Muscle of leg (tissue), 11 donors: Measurements from ENCODE around the gene AOC2. TPM values are rescaled to one million over a fixed set of nuclear protein-coding genes. Genes with fewer than 3 reads are reported as not detected.
A peak's percentile ranks its signal among the peaks of the same experiment; 100 is the strongest.

Experiments
- DNase-seq: peaks from one replicate; pipeline ENCODE4 v3.0.0; 2013
- H3K27ac ChIP-seq: one replicate; pipeline ENCODE4 v1.5.1; 2013; ENCODE audit warnings: mild to moderate bottlenecking, low read length, control low read depth
- H3K27me3 ChIP-seq: one replicate; pipeline ENCODE4 v1.6.1; 2013; ENCODE audit warnings: low read length; ENCODE audit not compliant: control insufficient read depth, insufficient read depth
- H3K36me3 ChIP-seq: one replicate; pipeline ENCODE4 v1.6.1; 2013; ENCODE audit warnings: low read length; ENCODE audit not compliant: control insufficient read depth, insufficient read depth
- H3K4me1 ChIP-seq: one replicate; pipeline ENCODE4 v1.6.1; 2013; ENCODE audit warnings: low read length; ENCODE audit not compliant: control insufficient read depth, insufficient read depth
- H3K4me3 ChIP-seq: one replicate; pipeline ENCODE4 v1.5.1; 2013; ENCODE audit warnings: low read length, control low read depth
- H3K9me3 ChIP-seq: replicated peaks from 2 replicates; pipeline ENCODE4 v1.6.1; 2013; ENCODE audit warnings: low read depth, low read length; ENCODE audit not compliant: control insufficient read depth
- WGBS: methylation state at CpG from one replicate; pipeline ENCODE4 v1.1.5; 2013; ENCODE audit warnings: missing lambda C conversion rate; ENCODE audit not compliant: insufficient coverage; 5-methylcytosine and 5-hydroxymethylcytosine counted together
- polyA plus RNA-seq, 8 donors: library from polyadenylated mRNA; unstranded; fragments of 120-200 nt; gene quantifications; one replicate each; pipeline versions ENCODE4 v1.2.1 to v1.2.3, GENCODE V29; 2013; ENCODE audit warnings: inconsistent platforms in 1 of 8, low replicate concordance in 1 of 8; ENCODE audit not compliant: insufficient read length in 8 of 8, insufficient read depth in 1 of 8
- total RNA-seq: library from RNA; stranded (reverse); fragments of 120-200 nt; gene quantifications from one replicate; pipeline ENCODE4 v1.2.4, GENCODE V29; 2013

Gene AOC2
- total and polyA plus RNA-seq, 9 donors: 0.41 to 1.2 (median 0.83) TPM

GRCh38 chr17:42832213-42832933 lies 12.0 kb upstream of the AOC2 start:
- whole genome bisulfite sequencing: 75% methylated on average over 3 of the region's 9 CpGs
- Histone ChIP-seq H3K36me3 (peaks cover 27% of the 10 kb centered on the region), H3K4me3 (peak overlapping the region; percentile 79), H3K4me1 (peaks cover 6% of the 10 kb centered on the region), H3K9me3 (peaks cover 3% of the 10 kb centered on the region), H3K27me3 (no peaks in the 10 kb centered on the region), H3K27ac (peak overlapping the region; percentile 74)
- no peak for DNase-seq

GRCh38 chr17:42832934-42833766 lies 11.2 kb upstream of the AOC2 start, which contains the start of gene PSME3:
Gene PSME3, plus strand, starts transcription at chr17:42833397. Its CDS starts 235 bp downstream, at chr17:42833632.
- Histone ChIP-seq H3K27me3 (no peaks in the 10 kb centered on the region), H3K36me3 (peaks cover 34% of the 10 kb centered on the region), H3K9me3 (peaks cover 3% of the 10 kb centered on the region), H3K27ac (peak within 1 kb of the TSS; percentile 74), H3K4me3 (peak within 1 kb of the TSS; percentile 79), H3K4me1 (peaks cover 6% of the 10 kb centered on the region)
- DNase-seq: peak; percentile 96
- WGBS: under 1% methylated on average over 50 of the region's 71 CpGs

- H3K27me3 ChIP-seq: no peaks in the 10 kb centered on the region
- peaks cover 42% of the 10 kb centered on the region for H3K36me3 ChIP-seq
- H3K4me1 ChIP-seq: peaks cover 6% of the 10 kb centered on the region
- H3K27ac ChIP-seq: peak overlapping the region; percentile 74
- no peak for DNase-seq
- H3K4me3 ChIP-seq: peak overlapping the region; percentile 79
- 1% methylated on average over 11 of the region's 18 CpGs for WGBS
- peaks cover 3% of the 10 kb centered on the region for H3K9me3 ChIP-seq
Measured at GRCh38 chr17:42833767-42834422, 10.5 kb upstream of the AOC2 start.

GRCh38 chr17:42835732-42836131 lies 8.6 kb upstream of the AOC2 start:
- Histone ChIP-seq H3K36me3 (peaks cover 58% of the 10 kb centered on the region), H3K27ac (no peak overlapping the region), H3K4me1 (peaks cover 6% of the 10 kb centered on the region), H3K9me3 (peaks cover 3% of the 10 kb centered on the region), H3K27me3 (no peaks in the 10 kb centered on the region), H3K4me3 (no peak overlapping the region)
- no CpG with 5 or more reads among the region's 6 CpGs for WGBS
- no peak for DNase-seq

- WGBS: 84% methylated on average over 4 of the region's 11 CpGs
Measured at GRCh38 chr17:42841975-42842685, 2.2 kb upstream of the AOC2 start.

GRCh38 chr17:42843358-42843934 lies 934 bp upstream of the AOC2 start:
- Histone ChIP-seq H3K27ac (no peak overlapping the region), H3K4me1 (peaks cover 4% of the 10 kb centered on the region), H3K9me3 (no peaks in the 10 kb centered on the region), H3K36me3 (peaks cover 70% of the 10 kb centered on the region), H3K4me3 (no peak overlapping the region), H3K27me3 (no peaks in the 10 kb centered on the region)
- no CpG with 5 or more reads among the region's 6 CpGs for WGBS
- DNase-seq: peak; percentile 76

More at GRCh38 chr17:42841975-42842685, 2.2 kb upstream of the AOC2 start:
- Histone ChIP-seq H3K4me1 (peaks cover 4% of the 10 kb centered on the region), H3K27me3 (no peaks in the 10 kb centered on the region), H3K36me3 (peaks cover 84% of the 10 kb centered on the region), H3K4me3 (no peak overlapping the region), H3K27ac (no peak overlapping the region), H3K9me3 (no peaks in the 10 kb centered on the region)
- no peak for DNase-seq

- Histone ChIP-seq H3K27me3 (no peaks in the 10 kb centered on the region), H3K36me3 (peaks cover 56% of the 10 kb centered on the region), H3K9me3 (no peaks in the 10 kb centered on the region), H3K4me3 (no peak overlapping the region), H3K4me1 (peaks cover 9% of the 10 kb centered on the region), H3K27ac (no peak overlapping the region)
- no peak for DNase-seq
- 87% methylated on average over 17 of the region's 24 CpGs for WGBS
Measured at GRCh38 chr17:42844761-42845555, 578 bp downstream of the AOC2 start.

GRCh38 chr17:42845556-42845917 lies 1.2 kb downstream of the AOC2 start:
- 95% methylated on average over 11 of the region's 12 CpGs for WGBS
- no peak for DNase-seq
- H3K4me3 ChIP-seq: no peak overlapping the region
- H3K27me3 ChIP-seq: no peaks in the 10 kb centered on the region
- peaks cover 50% of the 10 kb centered on the region for H3K36me3 ChIP-seq
- no peaks in the 10 kb centered on the region for H3K9me3 ChIP-seq
- peaks cover 12% of the 10 kb centered on the region for H3K4me1 ChIP-seq
- no peak overlapping the region for H3K27ac ChIP-seq
